Fibroblast of pulmonary artery (primary cell): ENCODE data around the gene CD44.

Experiments
- DNase-seq: peaks from one replicate; pipeline ENCODE4 v3.0.0-alpha.2; 2010; ENCODE audit warnings: low read depth
- H3K4me3 ChIP-seq: replicated peaks from 2 replicates; pipeline ENCODE4 v1.5.1; 2011; ENCODE audit warnings: low read depth, mild to moderate bottlenecking, control low read depth, low read length, moderate library complexity
- CTCF ChIP-seq: IDR thresholded peaks from 2 replicates; pipeline ENCODE4 v1.5.1; 2011; ENCODE audit warnings: mild to moderate bottlenecking, control low read depth, low read length, inconsistent platforms; ENCODE audit errors: missing control alignments

CD44 gene

GRCh38 chr11:35274909-35275785 lies 136.2 kb downstream of the CD44 start:
- TF ChIP-seq CTCF, result no peak
- H3K4me3 ChIP-seq, result no peak overlapping the region
- no peak for DNase-seq

- no peak overlapping the region for H3K4me3 ChIP-seq
- no peak for TF ChIP-seq CTCF
- no peak for DNase-seq
Measured at GRCh38 chr11:35275786-35276170, 136.8 kb downstream of the CD44 start.

- no peak overlapping the region for H3K4me3 ChIP-seq
- TF ChIP-seq CTCF, result no peak
- DNase-seq, result no peak
Measured at GRCh38 chr11:35276396-35277145, 137.6 kb downstream of the CD44 start.

GRCh38 chr11:35277827-35278226 lies 138.9 kb downstream of the CD44 start:
- TF ChIP-seq CTCF, result no peak
- H3K4me3 ChIP-seq, result no peak overlapping the region
- no peak for DNase-seq

- TF ChIP-seq CTCF, result no peak
Measured at GRCh38 chr11:35280727-35281126, 141.8 kb downstream of the CD44 start.

GRCh38 chr11:35281169-35281688 lies 142.3 kb downstream of the CD44 start:
- TF ChIP-seq CTCF, result no peak
- DNase-seq, result no peak
- H3K4me3 ChIP-seq, result no peak overlapping the region

More at GRCh38 chr11:35280727-35281126, 141.8 kb downstream of the CD44 start:
- DNase-seq, result no peak
- no peak overlapping the region for H3K4me3 ChIP-seq
